RWPE2 (cell line): ENCODE results near the gene SH2B3.

ENCODE experiments used
- ATAC-seq: fragments of 200-7000 bp; cut with Tn5 transposase; 3 replicates; pipeline ENCODE4 v1.9.1; 2021; ENCODE audit warnings: low read depth
- DNase-seq: peaks from one replicate; pipeline ENCODE4 v3.0.0-alpha.2; 2020; ENCODE audit warnings: low spot score
- H3K27ac ChIP-seq: fragments of 450-650 bp; 2 replicates; pipeline ENCODE4 v1.5.1; 2017; ENCODE audit warnings: mild to moderate bottlenecking; ENCODE audit not compliant: poor library complexity, severe bottlenecking
- H3K27me3 ChIP-seq: fragments of 250-450 bp; sonication (Bioruptor Pico); 2 replicates; pipeline ENCODE4 v1.5.1; 2021; ENCODE audit warnings: mild to moderate bottlenecking, moderate library complexity; ENCODE audit not compliant: insufficient read depth, poor library complexity, severe bottlenecking
- H3K36me3 ChIP-seq: fragments of 250-450 bp; sonication (Bioruptor Pico); 2 replicates; pipeline ENCODE4 v1.5.1; 2020; ENCODE audit warnings: low read depth, mild to moderate bottlenecking, moderate library complexity
- H3K4me1 ChIP-seq: fragments of 250-450 bp; sonication (Bioruptor Pico); 2 replicates; pipeline ENCODE4 v1.5.1; 2021; ENCODE audit warnings: mild to moderate bottlenecking, moderate library complexity; ENCODE audit not compliant: insufficient read depth, poor library complexity, severe bottlenecking
- H3K4me3 ChIP-seq: fragments of 250-450 bp; sonication (Bioruptor Pico); 2 replicates; pipeline ENCODE4 v1.5.1; 2021; ENCODE audit warnings: mild to moderate bottlenecking, moderate library complexity; ENCODE audit not compliant: severe bottlenecking
- H3K9me3 ChIP-seq: fragments of 250-450 bp; sonication (Bioruptor Pico); 2 replicates; pipeline ENCODE4 v1.5.1; 2021; ENCODE audit warnings: mild to moderate bottlenecking, moderate library complexity; ENCODE audit not compliant: severe bottlenecking
- CTCF ChIP-seq: fragments of 450-650 bp; IDR thresholded peaks from one replicate; pipeline ENCODE4 v1.5.1; 2017; ENCODE audit warnings: mild to moderate bottlenecking, moderate library complexity; ENCODE audit not compliant: poor library complexity, severe bottlenecking

Gene SH2B3

GRCh38 chr12:111427417-111428074 lies 21.8 kb downstream of the SH2B3 start:
- DNase-seq (no peak), ATAC-seq (no peak)
- H3K36me3 ChIP-seq, result peaks cover 11% of the 10 kb centered on the region
- peaks cover 33% of the 10 kb centered on the region for H3K4me1 ChIP-seq
- H3K27me3 ChIP-seq, result no peaks in the 10 kb centered on the region
- no peak overlapping the region for H3K27ac ChIP-seq
- no peaks in the 10 kb centered on the region for H3K9me3 ChIP-seq
- no peak overlapping the region for H3K4me3 ChIP-seq
- TF ChIP-seq CTCF, result no peak

- Histone ChIP-seq H3K27me3 (no peaks in the 10 kb centered on the region), H3K27ac (no peak overlapping the region), H3K4me3 (no peak overlapping the region), H3K4me1 (peaks cover 39% of the 10 kb centered on the region), H3K36me3 (peaks cover 11% of the 10 kb centered on the region), H3K9me3 (no peaks in the 10 kb centered on the region)
- DNase-seq (no peak), ATAC-seq (no peak)
- TF ChIP-seq CTCF, result no peak
Observed at GRCh38 chr12:111428081-111428727, 22.5 kb downstream of the SH2B3 start.

GRCh38 chr12:111428728-111429175 lies 23.0 kb downstream of the SH2B3 start:
- H3K4me3 ChIP-seq, result no peak overlapping the region
- no peak for TF ChIP-seq CTCF
- H3K36me3 ChIP-seq, result peaks cover 10% of the 10 kb centered on the region
- no peak overlapping the region for H3K27ac ChIP-seq
- ATAC-seq (no peak), DNase-seq (peak; percentile 51)
- H3K4me1 ChIP-seq, result peaks cover 43% of the 10 kb centered on the region
- no peaks in the 10 kb centered on the region for H3K27me3 ChIP-seq
- no peaks in the 10 kb centered on the region for H3K9me3 ChIP-seq

GRCh38 chr12:111429828-111430432 lies 24.2 kb downstream of the SH2B3 start:
- Histone ChIP-seq H3K36me3 (peaks cover 7% of the 10 kb centered on the region; the same call in 1 of the 2 replicates), H3K4me1 (peaks cover 54% of the 10 kb centered on the region), H3K9me3 (no peaks in the 10 kb centered on the region), H3K27me3 (no peaks in the 10 kb centered on the region), H3K4me3 (no peak overlapping the region), H3K27ac (no peak overlapping the region)
- ATAC-seq (no peak), DNase-seq (no peak)
- TF ChIP-seq CTCF, result no peak
